Sigmoid colon (tissue), 4 donors: ENCODE measurements around the gene ZRSR2.

Experiments
- CTCF ChIP-seq, 4 experiments: fragments of 450-650 bp in 3 of 4; fragments of 200-600 bp in 1 of 4; IDR thresholded peaks; one replicate each; pipeline ENCODE4 v1.5.1; 2016 to 2019; ENCODE audit warnings: antibody characterized with exemption in 4 of 4, mild to moderate bottlenecking in 3 of 4, moderate library complexity in 2 of 4
- EP300 ChIP-seq, 4 donors: sonication (generic); formaldehyde crosslinking; IDR thresholded peaks; one replicate each; pipeline ENCODE4 v1.6.1; 2017; ENCODE audit warnings: antibody characterized with exemption in 4 of 4
- POLR2A ChIP-seq, 2 donors: fragments of 450-650 bp; IDR thresholded peaks; one replicate each; pipeline ENCODE4 v1.6.1; 2016; ENCODE audit warnings: antibody characterized with exemption in 2 of 2, mild to moderate bottlenecking in 2 of 2, moderate library complexity in 2 of 2
- POLR2AphosphoS5 ChIP-seq, 4 donors: sonication (generic); formaldehyde crosslinking; IDR thresholded peaks; one replicate each; pipeline ENCODE4 v1.6.1; 2017; ENCODE audit warnings: antibody characterized with exemption in 4 of 4

GRCh38 chrX:15841853-15842516 is 51.7 kb downstream of the ZRSR2 start:
- TF ChIP-seq POLR2A (IDR thresholded peaks at IDR 0.05) (no peak), CTCF (IDR thresholded peaks at IDR 0.05) (no peak), EP300 (IDR thresholded peaks at IDR 0.05) (no peak), POLR2AphosphoS5 (IDR thresholded peaks at IDR 0.05) (no peak)
